GM18505 (cell line): Measurements from ENCODE around the gene LCE2C.
"Not testable (repeated sequence)": the region's sequence is repeated elsewhere in the genome, so short reads cannot be mapped to it uniquely, and the experiment has no call there.

ENCODE experiments used
- ATAC-seq: cut with Tn5 transposase; IDR thresholded peaks from one replicate; pipeline ENCODE4 v1.9.1; 2021; ENCODE audit not compliant: unreplicated experiment
- POLR2A ChIP-seq: IDR thresholded peaks from 4 replicates; pipeline ENCODE4 v1.6.1; 2011; ENCODE audit warnings: borderline replicate concordance; ENCODE audit not compliant: insufficient read depth, insufficient read length; ENCODE audit errors: extremely low read depth

Gene LCE2C

DNA sequence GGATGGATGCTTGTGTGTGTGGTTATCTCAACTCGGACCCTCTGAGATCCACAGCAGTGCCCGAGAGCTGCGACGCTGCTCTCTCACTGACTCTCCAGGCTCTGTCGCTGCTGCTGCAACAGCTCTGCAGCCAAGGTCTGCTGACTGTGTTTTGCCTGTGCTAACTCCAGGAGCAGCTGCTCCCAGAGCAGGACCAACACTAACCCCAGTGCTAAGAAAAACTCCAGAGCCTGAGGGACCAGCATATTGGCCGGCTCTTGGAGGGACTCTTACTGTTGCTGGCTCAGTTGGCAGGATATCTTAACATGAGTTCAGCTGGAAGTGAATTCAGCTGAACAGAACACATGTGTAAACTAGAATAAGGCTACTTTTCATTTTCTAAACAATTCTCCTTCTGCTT lies 4.4 kb downstream of the LCE2C start:
- no peak for ATAC-seq
- no peak for TF ChIP-seq POLR2A

DNA sequence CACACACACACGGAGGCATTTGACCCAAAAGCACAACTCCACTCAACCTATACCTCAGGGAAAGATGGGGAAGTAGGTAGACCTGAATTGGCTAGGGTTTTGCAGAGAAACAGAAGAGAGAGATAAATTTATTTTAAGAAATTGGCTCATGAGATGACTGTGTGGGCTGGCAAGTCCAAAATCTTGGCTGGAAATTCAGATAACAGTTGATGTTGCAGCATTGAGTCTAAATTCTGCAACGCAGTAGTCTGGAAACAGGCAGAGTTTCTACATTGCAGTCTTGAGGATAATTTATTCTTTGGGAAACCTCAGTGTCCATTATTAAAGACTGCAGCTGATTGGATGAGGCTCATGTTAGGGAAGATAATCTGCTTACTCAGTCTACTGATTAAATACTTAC lies 6.5 kb downstream of the LCE2C start:
- ATAC-seq: no peak
- TF ChIP-seq POLR2A: no peak

DNA sequence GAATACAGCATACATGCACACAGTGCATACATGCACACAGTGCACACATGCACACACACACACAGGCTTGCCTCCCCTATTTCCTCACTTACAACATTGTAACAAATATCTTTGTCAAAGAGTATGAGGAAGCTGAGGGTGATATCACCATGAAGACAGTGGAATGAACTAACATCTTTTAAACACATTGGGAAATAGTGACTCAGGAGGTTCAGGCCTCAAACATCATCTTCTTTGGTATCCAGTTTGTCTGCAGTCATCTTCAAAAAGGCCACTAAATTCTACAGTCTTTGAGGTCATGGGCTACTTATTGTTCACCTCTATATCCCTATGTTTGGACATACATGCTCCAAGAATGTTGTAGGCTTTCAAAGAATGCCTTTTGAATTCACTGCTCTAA lies 8.8 kb downstream of the LCE2C start:
- no peak for ATAC-seq
- no peak for TF ChIP-seq POLR2A

DNA sequence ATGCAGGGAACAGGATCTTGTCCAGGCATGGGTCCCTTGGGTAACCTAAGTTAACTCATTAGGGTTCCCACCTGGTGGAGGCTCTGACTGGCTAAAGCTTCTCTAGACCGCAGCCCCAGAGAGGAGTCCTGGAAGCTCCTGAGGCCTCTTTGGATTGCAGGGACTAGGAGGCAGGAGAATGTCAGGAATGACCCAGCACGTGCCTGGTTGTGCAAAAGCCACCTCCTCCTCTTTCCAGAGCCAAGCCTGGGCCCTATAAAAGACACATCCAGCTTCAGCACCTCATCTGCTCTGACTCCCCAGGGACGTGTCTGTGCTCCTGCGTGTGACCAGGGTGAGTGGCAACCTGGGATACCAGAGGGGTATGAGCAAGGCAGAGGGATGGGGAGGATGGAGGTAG lies 10.7 kb downstream of the LCE2C start, which contains the start of gene LCE2B:
Gene LCE2B (plus strand): TSS at position 301 of the 400 bp plus-strand sequence. CDS start 721 bp downstream, outside the sequence.
- not testable (repeated sequence) for ATAC-seq

DNA sequence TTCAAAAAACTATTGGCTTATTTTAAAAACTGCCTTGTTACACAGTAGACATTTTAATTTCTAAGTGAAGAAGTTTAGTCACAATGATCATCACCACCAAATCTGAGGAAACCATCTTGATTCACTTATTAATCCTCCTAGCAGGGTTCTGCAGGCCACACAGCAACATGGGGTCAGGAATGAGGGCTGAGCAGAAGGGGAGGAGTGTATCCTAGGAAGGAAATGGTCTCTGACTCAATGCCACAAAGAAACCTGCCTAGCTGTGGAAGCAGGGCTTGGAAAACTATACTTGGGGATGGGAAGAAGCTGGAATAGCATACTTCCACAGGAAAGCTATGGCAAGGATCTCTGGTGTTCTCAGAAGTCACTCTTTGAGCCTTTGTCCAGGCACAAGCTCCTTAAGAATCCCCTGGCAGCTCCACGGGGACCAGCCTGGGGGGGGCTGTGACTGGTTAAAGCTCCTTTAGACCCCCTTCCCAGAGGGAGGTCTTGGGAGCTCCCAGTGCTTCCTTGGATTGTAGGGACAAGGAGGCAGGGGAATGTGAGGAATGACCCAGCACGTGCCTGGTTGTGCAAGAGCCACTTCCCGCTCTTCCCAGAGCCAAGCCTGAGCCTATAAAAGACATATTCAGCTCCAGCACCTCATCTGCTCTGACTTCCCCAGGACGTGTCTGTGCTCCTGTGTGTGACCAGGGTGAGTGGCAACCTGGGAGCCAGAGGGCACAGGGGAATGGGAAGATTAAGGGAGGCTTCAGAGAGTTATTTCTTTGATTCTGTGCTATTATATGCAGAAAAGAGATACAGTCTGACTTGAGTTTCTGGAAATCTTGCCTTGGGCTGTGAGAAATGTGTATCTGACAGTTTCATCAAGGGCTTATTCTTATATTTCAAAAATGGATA lies 22.9 kb downstream of the LCE2C start, which contains the start of gene LCE2A:
Gene LCE2A (plus strand): TSS at position 645 of the 900 bp plus-strand sequence. CDS start 557 bp downstream, outside the sequence.
- no peak for ATAC-seq
- no peak for TF ChIP-seq POLR2A

DNA sequence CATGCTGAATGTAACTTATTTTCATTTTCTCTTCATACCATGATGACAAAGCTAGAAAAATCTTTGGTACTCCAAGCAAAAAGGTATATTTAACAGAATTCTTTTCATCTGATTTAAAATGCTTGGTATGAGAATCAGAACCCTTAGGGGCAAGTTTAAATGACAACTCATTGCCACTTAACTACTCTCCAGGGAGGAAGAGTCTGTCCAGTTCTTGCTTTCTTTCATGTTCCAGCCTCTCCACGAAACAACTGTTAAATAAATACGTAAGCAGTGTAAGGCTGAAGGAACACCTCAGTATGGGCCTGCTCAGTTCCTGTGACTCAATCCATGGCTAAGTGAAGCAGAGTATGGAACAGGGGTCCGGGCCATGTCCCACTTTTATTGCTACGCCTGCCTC lies 24.7 kb downstream of the LCE2C start:
- ATAC-seq: no peak
- TF ChIP-seq POLR2A: no peak

DNA sequence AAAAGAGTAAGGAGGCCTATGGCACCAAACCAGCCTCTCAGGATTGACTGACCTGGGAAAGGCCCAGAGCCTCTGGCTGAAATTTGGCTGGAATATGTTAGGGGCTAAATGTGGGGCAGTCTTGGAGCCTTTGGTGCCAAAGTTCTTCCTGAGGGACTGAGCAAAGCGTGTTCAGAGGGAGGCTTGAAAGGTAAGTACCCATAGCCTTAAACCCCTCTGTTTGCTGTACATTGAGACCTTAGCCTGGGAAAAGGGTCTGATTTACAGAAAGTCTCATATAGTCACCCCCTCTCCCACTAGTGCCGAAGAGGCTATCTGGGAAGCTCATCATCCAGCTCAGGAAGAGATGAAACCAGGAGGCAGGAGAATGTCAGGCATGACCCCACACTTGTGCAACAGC lies 32.8 kb downstream of the LCE2C start, which contains the start of gene LCE4A:
Gene LCE4A (plus strand): TSS at position 301 of the 400 bp plus-strand sequence. CDS start 916 bp downstream, outside the sequence.
- no peak for ATAC-seq

DNA sequence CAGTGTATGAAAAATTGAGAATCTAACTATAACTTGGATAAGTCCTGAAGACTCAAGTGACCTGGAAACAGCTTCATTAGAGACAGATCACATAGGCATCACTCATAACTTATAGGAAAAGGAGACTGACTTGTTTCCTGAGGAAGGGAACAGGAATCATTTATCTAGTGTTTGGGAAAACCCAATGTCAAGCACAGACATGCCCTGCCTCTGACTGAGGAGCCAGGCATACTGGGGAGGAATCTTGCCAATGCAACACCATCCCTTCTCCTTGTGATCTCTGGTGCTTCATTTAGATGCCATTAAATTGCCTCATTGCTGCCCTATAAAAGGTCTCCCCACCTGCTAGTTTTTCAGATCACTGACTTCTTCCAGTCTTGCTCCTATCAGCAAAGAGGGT lies 43.2 kb downstream of the LCE2C start:
- no peak for ATAC-seq
- no peak for TF ChIP-seq POLR2A

More for the DNA sequence above, 32.8 kb downstream of the LCE2C start, which contains the start of gene LCE4A:
- TF ChIP-seq POLR2A: no peak

DNA sequence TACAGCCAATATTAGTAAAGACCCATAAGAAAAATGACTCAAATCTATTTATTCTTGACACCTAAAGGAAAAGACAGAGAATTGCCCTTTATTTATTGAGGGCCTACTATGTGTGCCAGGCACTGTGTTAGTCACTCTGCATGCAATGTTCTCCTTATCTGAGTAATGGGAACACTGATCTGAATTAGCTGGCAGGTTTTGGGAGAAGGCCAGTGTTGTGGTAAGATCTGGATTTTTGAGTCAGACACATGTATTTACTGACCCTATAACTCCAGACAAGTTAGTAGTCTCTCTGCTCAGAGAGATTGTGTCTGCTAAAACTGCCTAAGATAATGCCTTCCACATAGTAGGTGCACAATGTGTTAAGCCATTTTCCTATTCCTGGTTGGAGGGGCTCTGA lies 50.2 kb downstream of the LCE2C start:
- TF ChIP-seq POLR2A: no peak
- ATAC-seq: no peak
